ENCODE data around the gene IL25.

The IL25 gene

GRCh38 chr14:23355871-23356435 lies 16.7 kb upstream of the IL25 start:
- Histone ChIP-seq H3K4me1 (ENCODE audit: control insufficient read depth, insufficient read depth, low read length, unreplicated experiment) (peaks cover 4% of the 10 kb centered on the region), H3K36me3 (ENCODE audit: insufficient read depth, low read length) (no peaks in the 10 kb centered on the region), H3K4me3 (ENCODE audit: low read depth, low read length) (no peak overlapping the region), H3K27ac (ENCODE audit: low read depth, low read length) (no peak overlapping the region), H3K27me3 (ENCODE audit: insufficient read depth, low read length) (no peaks in the 10 kb centered on the region), H2AFZ (ENCODE audit: low read length, unreplicated experiment) (no peak overlapping the region), H3K79me2 (ENCODE audit: control insufficient read depth, insufficient read depth, low read length, unreplicated experiment) (no peaks in the 10 kb centered on the region)

- no peaks in the 10 kb centered on the region for H3K27me3 ChIP-seq (ENCODE audit: insufficient read depth, low read length)
- peaks cover 6% of the 10 kb centered on the region for H3K4me1 ChIP-seq (ENCODE audit: control insufficient read depth, insufficient read depth, low read length, unreplicated experiment)
- no peak overlapping the region for H3K4me3 ChIP-seq (ENCODE audit: low read depth, low read length)
Observed at GRCh38 chr14:23356662-23357061, 15.9 kb upstream of the IL25 start.

DNA sequence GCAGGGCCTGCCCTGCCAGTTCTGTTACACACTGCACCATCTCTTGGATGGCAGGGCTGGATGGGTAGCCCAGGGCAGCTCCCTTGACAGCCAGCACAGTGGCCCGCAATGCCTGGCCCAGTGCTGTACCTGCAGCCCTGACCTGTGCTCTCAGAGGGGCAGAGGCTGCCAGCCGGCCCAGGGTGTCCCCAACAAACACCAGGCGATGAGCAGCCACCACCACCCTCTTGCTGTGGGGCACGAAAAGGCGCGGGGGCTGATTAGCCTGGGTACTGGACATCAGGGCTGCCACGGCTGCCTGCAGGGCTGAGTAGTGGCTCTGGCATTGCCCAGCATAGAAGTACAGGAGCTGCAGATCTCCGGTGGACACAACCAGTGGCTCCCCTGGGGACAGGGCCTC lies 15.3 kb upstream of the IL25 start:
- Histone ChIP-seq H2AFZ (ENCODE audit: low read length, unreplicated experiment) (no peak overlapping the region), H3K4me3 (ENCODE audit: low read depth, low read length) (no peak overlapping the region), H3K79me2 (ENCODE audit: control insufficient read depth, insufficient read depth, low read length, unreplicated experiment) (peaks cover 3% of the 10 kb centered on the region), H3K4me1 (ENCODE audit: control insufficient read depth, insufficient read depth, low read length, unreplicated experiment) (peaks cover 11% of the 10 kb centered on the region), H3K27ac (ENCODE audit: low read depth, low read length) (no peak overlapping the region), H3K27me3 (ENCODE audit: insufficient read depth, low read length) (no peaks in the 10 kb centered on the region), H3K36me3 (ENCODE audit: insufficient read depth, low read length) (no peaks in the 10 kb centered on the region)

More at GRCh38 chr14:23356662-23357061, 15.9 kb upstream of the IL25 start:
- Histone ChIP-seq H3K27ac (ENCODE audit: low read depth, low read length) (no peak overlapping the region), H2AFZ (ENCODE audit: low read length, unreplicated experiment) (no peak overlapping the region), H3K36me3 (ENCODE audit: insufficient read depth, low read length) (no peaks in the 10 kb centered on the region), H3K79me2 (ENCODE audit: control insufficient read depth, insufficient read depth, low read length, unreplicated experiment) (peaks cover 1% of the 10 kb centered on the region)

DNA sequence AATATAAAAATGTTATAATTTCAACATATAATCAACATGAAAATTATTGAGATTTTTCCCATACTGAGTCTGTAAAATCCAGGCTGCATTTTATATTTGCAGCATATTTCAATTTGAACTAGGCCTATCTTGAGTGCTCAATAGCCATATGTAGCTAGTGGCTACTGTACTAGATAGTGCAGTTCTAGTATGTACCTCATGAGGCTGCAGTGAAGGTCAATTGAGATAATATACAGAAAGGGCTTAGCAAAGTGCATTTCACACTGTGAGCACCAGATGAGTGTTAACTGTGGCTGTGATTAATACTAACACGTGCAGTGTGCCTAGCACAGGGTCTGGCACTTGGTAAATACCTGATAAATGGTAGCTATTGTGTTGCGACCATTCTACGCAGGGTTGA lies 14.6 kb upstream of the IL25 start:
- Histone ChIP-seq H3K4me3 (ENCODE audit: low read depth, low read length) (no peak overlapping the region), H3K4me1 (ENCODE audit: control insufficient read depth, insufficient read depth, low read length, unreplicated experiment) (peaks cover 10% of the 10 kb centered on the region), H3K36me3 (ENCODE audit: insufficient read depth, low read length) (no peaks in the 10 kb centered on the region), H2AFZ (ENCODE audit: low read length, unreplicated experiment) (no peak overlapping the region), H3K27me3 (ENCODE audit: insufficient read depth, low read length) (no peaks in the 10 kb centered on the region), H3K27ac (ENCODE audit: low read depth, low read length) (no peak overlapping the region), H3K79me2 (ENCODE audit: control insufficient read depth, insufficient read depth, low read length, unreplicated experiment) (peaks cover 3% of the 10 kb centered on the region)

DNA sequence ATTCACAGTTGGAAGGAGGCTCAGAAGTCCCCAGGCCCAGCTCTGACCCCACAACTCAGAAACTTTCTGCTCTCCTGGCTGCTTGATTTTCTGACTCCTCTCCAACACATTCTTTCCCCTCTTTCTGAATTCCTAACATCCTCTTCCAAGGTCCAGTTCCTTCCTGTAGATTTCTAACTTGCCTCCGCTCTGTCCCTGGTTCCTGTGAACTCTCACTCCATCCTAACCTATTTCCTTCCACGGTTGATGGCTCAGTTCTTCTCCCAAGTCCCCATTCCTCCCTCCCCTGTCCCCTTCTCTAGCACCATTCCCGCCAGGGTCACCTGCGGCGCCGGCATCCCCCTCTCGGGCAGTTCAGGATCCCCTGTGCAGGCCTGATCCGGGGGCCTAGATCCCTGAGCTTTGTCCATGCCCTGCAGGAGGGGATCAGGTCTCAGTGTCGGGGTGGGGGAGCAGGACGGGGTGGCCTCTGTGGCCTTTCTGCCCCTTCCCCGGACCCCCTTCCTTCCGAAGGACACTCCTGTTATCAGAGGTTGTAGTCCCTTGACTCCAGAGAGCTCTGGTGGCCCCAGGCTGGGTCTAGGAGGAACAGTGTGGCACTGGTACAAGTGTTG lies 13.9 kb upstream of the IL25 start:
- H3K79me2 ChIP-seq (ENCODE audit: control insufficient read depth, insufficient read depth, low read length, unreplicated experiment), result peaks cover 3% of the 10 kb centered on the region
- no peak overlapping the region for H3K27ac ChIP-seq (ENCODE audit: low read depth, low read length)
- H2AFZ ChIP-seq (ENCODE audit: low read length, unreplicated experiment), result no peak overlapping the region
- no peak overlapping the region for H3K4me3 ChIP-seq (ENCODE audit: low read depth, low read length)
- peaks cover 8% of the 10 kb centered on the region for H3K4me1 ChIP-seq (ENCODE audit: control insufficient read depth, insufficient read depth, low read length, unreplicated experiment)
- no peaks in the 10 kb centered on the region for H3K27me3 ChIP-seq (ENCODE audit: insufficient read depth, low read length)
- no peaks in the 10 kb centered on the region for H3K36me3 ChIP-seq (ENCODE audit: insufficient read depth, low read length)

GRCh38 chr14:23359167-23359626 lies 13.4 kb upstream of the IL25 start:
- Histone ChIP-seq H3K27me3 (ENCODE audit: insufficient read depth, low read length) (no peaks in the 10 kb centered on the region), H3K79me2 (ENCODE audit: control insufficient read depth, insufficient read depth, low read length, unreplicated experiment) (peaks cover 8% of the 10 kb centered on the region), H3K36me3 (ENCODE audit: insufficient read depth, low read length) (no peaks in the 10 kb centered on the region), H3K4me1 (ENCODE audit: control insufficient read depth, insufficient read depth, low read length, unreplicated experiment) (peaks cover 11% of the 10 kb centered on the region), H2AFZ (ENCODE audit: low read length, unreplicated experiment) (no peak overlapping the region), H3K27ac (ENCODE audit: low read depth, low read length) (no peak overlapping the region), H3K4me3 (ENCODE audit: low read depth, low read length) (no peak overlapping the region)

GRCh38 chr14:23359722-23360447 lies 12.7 kb upstream of the IL25 start:
- Histone ChIP-seq H3K36me3 (ENCODE audit: insufficient read depth, low read length) (no peaks in the 10 kb centered on the region), H2AFZ (ENCODE audit: low read length, unreplicated experiment) (no peak overlapping the region), H3K79me2 (ENCODE audit: control insufficient read depth, insufficient read depth, low read length, unreplicated experiment) (peaks cover 15% of the 10 kb centered on the region), H3K4me1 (ENCODE audit: control insufficient read depth, insufficient read depth, low read length, unreplicated experiment) (peaks cover 11% of the 10 kb centered on the region), H3K4me3 (ENCODE audit: low read depth, low read length) (no peak overlapping the region), H3K27ac (ENCODE audit: low read depth, low read length) (no peak overlapping the region), H3K27me3 (ENCODE audit: insufficient read depth, low read length) (no peaks in the 10 kb centered on the region)

GRCh38 chr14:23360496-23360895 lies 12.1 kb upstream of the IL25 start:
- Histone ChIP-seq H3K79me2 (ENCODE audit: control insufficient read depth, insufficient read depth, low read length, unreplicated experiment) (peaks cover 16% of the 10 kb centered on the region), H3K27me3 (ENCODE audit: insufficient read depth, low read length) (no peaks in the 10 kb centered on the region), H2AFZ (ENCODE audit: low read length, unreplicated experiment) (no peak overlapping the region), H3K27ac (ENCODE audit: low read depth, low read length) (no peak overlapping the region; the same call in 1 of the 2 replicates), H3K36me3 (ENCODE audit: insufficient read depth, low read length) (no peaks in the 10 kb centered on the region), H3K4me1 (ENCODE audit: control insufficient read depth, insufficient read depth, low read length, unreplicated experiment) (peaks cover 11% of the 10 kb centered on the region), H3K4me3 (ENCODE audit: low read depth, low read length) (no peak overlapping the region)

DNA sequence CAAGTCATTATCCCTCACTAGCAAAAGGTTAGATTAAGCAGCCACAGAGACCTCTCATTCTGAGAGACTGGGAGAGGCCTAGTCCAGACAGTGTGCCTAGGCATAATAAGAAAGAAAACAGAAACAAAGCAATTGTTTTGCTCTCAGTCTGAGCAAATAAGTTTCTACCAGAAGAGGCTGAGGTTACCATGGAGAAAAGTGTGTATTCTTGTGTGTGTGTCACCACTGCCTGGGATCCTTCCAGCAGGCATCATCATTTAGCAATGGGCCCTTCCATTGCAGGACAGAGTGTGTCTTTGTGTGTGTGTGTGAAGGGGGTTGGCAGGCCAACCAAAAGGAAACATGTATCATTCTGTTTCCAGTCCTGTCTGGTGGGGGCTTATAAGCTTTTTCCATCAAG lies 11.3 kb upstream of the IL25 start:
- Histone ChIP-seq H3K36me3 (ENCODE audit: insufficient read depth, low read length) (no peaks in the 10 kb centered on the region), H3K79me2 (ENCODE audit: control insufficient read depth, insufficient read depth, low read length, unreplicated experiment) (peaks cover 16% of the 10 kb centered on the region), H3K27me3 (ENCODE audit: insufficient read depth, low read length) (no peaks in the 10 kb centered on the region), H3K27ac (ENCODE audit: low read depth, low read length) (peak overlapping the region; percentile 74), H2AFZ (ENCODE audit: low read length, unreplicated experiment) (no peak overlapping the region), H3K4me1 (ENCODE audit: control insufficient read depth, insufficient read depth, low read length, unreplicated experiment) (peaks cover 11% of the 10 kb centered on the region), H3K4me3 (ENCODE audit: low read depth, low read length) (no peak overlapping the region)

- Histone ChIP-seq H3K27me3 (ENCODE audit: insufficient read depth, low read length) (no peaks in the 10 kb centered on the region), H3K27ac (ENCODE audit: low read depth, low read length) (peak overlapping the region; percentile 74), H2AFZ (ENCODE audit: low read length, unreplicated experiment) (no peak overlapping the region), H3K79me2 (ENCODE audit: control insufficient read depth, insufficient read depth, low read length, unreplicated experiment) (peaks cover 16% of the 10 kb centered on the region), H3K4me3 (ENCODE audit: low read depth, low read length) (no peak overlapping the region), H3K4me1 (ENCODE audit: control insufficient read depth, insufficient read depth, low read length, unreplicated experiment) (peaks cover 15% of the 10 kb centered on the region), H3K36me3 (ENCODE audit: insufficient read depth, low read length) (no peaks in the 10 kb centered on the region)
Observed at GRCh38 chr14:23361763-23362162, 10.8 kb upstream of the IL25 start.

- H3K27ac ChIP-seq (ENCODE audit: low read depth, low read length), result peak overlapping the region; percentile 74; the same call in 1 of the 2 replicates
- no peaks in the 10 kb centered on the region for H3K36me3 ChIP-seq (ENCODE audit: insufficient read depth, low read length)
- no peaks in the 10 kb centered on the region for H3K27me3 ChIP-seq (ENCODE audit: insufficient read depth, low read length)
- no peak overlapping the region for H3K4me3 ChIP-seq (ENCODE audit: low read depth, low read length)
- peaks cover 16% of the 10 kb centered on the region for H3K4me1 ChIP-seq (ENCODE audit: control insufficient read depth, insufficient read depth, low read length, unreplicated experiment)
- H3K79me2 ChIP-seq (ENCODE audit: control insufficient read depth, insufficient read depth, low read length, unreplicated experiment), result peaks cover 16% of the 10 kb centered on the region
- H2AFZ ChIP-seq (ENCODE audit: low read length, unreplicated experiment), result no peak overlapping the region
Observed at GRCh38 chr14:23362200-23362599, 10.4 kb upstream of the IL25 start.

Data from ACC112 (cell line).